Left cardiac atrium (tissue), 2 donors: ENCODE results near the gene MARCHF3. TPM values are rescaled to one million over a fixed set of nuclear protein-coding genes. Genes with fewer than 3 reads are reported as not detected.

Source experiments
- total RNA-seq, 2 donors: library from RNA; stranded (reverse); fragmentation: NEBNext Ultra II Directional; extraction: Animal tissue kit (Norgen Biotek cat#: 25700); gene quantifications; one replicate each; pipeline ENCODE4 v1.2.1, GENCODE V29; 2021
- donor health status: DM: no; HTN: yes; CAD: no; lungs with severe emphysema.
- donor health status: DM: yes; HTN: yes; CAD: no.

Gene MARCHF3
- total RNA-seq, 2 donors from 2014 or later, result 17.4 to 23.8 TPM

Other genes with a start within 250 kb of the MARCHF3 start
- gene C5orf63, start 42.9 kb upstream of the MARCHF3 start, total RNA-seq, result 1 to 10 TPM; 5.9 to 7.8 TPM